Transverse colon (tissue), 4 donors: ENCODE results near the gene ROGDI.

Source experiments
- POLR2AphosphoS5 ChIP-seq, 3 donors: sonication (generic); formaldehyde crosslinking; IDR thresholded peaks; one replicate each; pipeline ENCODE4 v1.6.1; 2016; ENCODE audit warnings: antibody characterized with exemption in 3 of 3
- TF ChIP-seq, protein P1 (sequence below), 5 experiments: fragments of 200-600 bp in 3 of 5; fragments of 450-650 bp in 2 of 5; sonication (generic) in 3 of 5; IDR thresholded peaks; 1 replicate in 2 of 5; 2 replicates in 3 of 5; pipeline ENCODE4 v1.5.1; 2016 to 2017; ENCODE audit warnings: antibody characterized with exemption in 5 of 5, inconsistent platforms in 3 of 5, mild to moderate bottlenecking in 2 of 5, moderate library complexity in 1 of 5

DNA sequence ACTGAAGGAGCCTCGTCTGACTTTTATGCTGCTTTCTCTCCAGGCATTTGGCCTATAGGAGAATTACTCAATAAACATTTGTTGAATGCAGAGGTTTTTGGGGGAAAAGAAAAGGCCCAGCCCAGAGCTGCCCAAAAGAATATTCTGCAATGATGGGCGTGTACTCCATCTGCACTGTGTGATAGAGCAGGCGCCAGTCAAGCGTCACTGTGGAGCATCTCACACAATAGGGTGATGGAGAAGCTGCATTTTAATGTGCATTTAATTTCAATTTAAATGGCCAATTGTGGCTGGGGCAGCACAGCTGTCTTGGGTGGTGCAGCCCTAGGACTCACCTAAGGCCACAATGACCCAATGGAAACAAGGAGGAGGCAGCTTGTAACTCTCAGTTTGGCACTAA is 24.1 kb upstream of the ROGDI start:
- TF ChIP-seq, protein P1, sequence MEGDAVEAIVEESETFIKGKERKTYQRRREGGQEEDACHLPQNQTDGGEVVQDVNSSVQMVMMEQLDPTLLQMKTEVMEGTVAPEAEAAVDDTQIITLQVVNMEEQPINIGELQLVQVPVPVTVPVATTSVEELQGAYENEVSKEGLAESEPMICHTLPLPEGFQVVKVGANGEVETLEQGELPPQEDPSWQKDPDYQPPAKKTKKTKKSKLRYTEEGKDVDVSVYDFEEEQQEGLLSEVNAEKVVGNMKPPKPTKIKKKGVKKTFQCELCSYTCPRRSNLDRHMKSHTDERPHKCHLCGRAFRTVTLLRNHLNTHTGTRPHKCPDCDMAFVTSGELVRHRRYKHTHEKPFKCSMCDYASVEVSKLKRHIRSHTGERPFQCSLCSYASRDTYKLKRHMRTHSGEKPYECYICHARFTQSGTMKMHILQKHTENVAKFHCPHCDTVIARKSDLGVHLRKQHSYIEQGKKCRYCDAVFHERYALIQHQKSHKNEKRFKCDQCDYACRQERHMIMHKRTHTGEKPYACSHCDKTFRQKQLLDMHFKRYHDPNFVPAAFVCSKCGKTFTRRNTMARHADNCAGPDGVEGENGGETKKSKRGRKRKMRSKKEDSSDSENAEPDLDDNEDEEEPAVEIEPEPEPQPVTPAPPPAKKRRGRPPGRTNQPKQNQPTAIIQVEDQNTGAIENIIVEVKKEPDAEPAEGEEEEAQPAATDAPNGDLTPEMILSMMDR (IDR thresholded peaks at IDR 0.05): no peak
- TF ChIP-seq POLR2AphosphoS5 (IDR thresholded peaks at IDR 0.05): no peak
